DND-41 (cell line): ENCODE measurements around the gene MCM6.
A peak's percentile ranks its signal among the peaks of the same experiment; 100 is the strongest.
"Not testable (repeated sequence)": the region's sequence is repeated elsewhere in the genome, so short reads cannot be mapped to it uniquely, and the experiment has no call there.

Source experiments
- ATAC-seq: fragments of 200-7000 bp; cut with Tn5 transposase; 3 replicates; pipeline ENCODE4 v1.9.1; 2021; ENCODE audit warnings: low read depth; ENCODE audit not compliant: insufficient read depth
- DNase-seq: peaks from one replicate; pipeline ENCODE4 v3.0.0-alpha.2; 2020
- H2AFZ ChIP-seq: 2 replicates; pipeline ENCODE4 v1.6.0; 2012; ENCODE audit warnings: low read depth, low read length
- H3K27ac ChIP-seq: 2 replicates; pipeline ENCODE4 v1.5.1; 2012; ENCODE audit warnings: low read length, inconsistent platforms
- H3K27me3 ChIP-seq: fragments of 200-600 bp; sonication (generic); 2 replicates; pipeline ENCODE4 v1.6.0; 2012; ENCODE audit warnings: low read length, mild to moderate bottlenecking, inconsistent platforms; ENCODE audit not compliant: insufficient read depth, poor library complexity
- H3K36me3 ChIP-seq: 2 replicates; pipeline ENCODE4 v1.5.1; 2012; ENCODE audit warnings: low read length, inconsistent platforms; ENCODE audit not compliant: insufficient read depth
- H3K4me1 ChIP-seq: 2 replicates; pipeline ENCODE4 v1.5.1; 2012; ENCODE audit warnings: mild to moderate bottlenecking, low read length; ENCODE audit not compliant: insufficient read depth
- H3K4me2 ChIP-seq: 2 replicates; pipeline ENCODE4 v1.6.0; 2012; ENCODE audit warnings: mild to moderate bottlenecking, moderate library complexity, low read length, inconsistent platforms; ENCODE audit not compliant: insufficient read depth
- H3K4me3 ChIP-seq, 2 experiments: fragments of 200-600 bp in 1 of 2; shearing (Covaris generic) in 1 of 2; 2 replicates each; pipeline ENCODE4 v1.5.1; 2012 to 2016; ENCODE audit warnings: inconsistent platforms in 2 of 2, low read length in 2 of 2, mild to moderate bottlenecking in 2 of 2, low read depth in 1 of 2, moderate library complexity in 1 of 2
- H3K79me2 ChIP-seq: 2 replicates; pipeline ENCODE4 v1.6.0; 2012; ENCODE audit warnings: low read length, inconsistent platforms; ENCODE audit not compliant: insufficient read depth
- H3K9ac ChIP-seq: 2 replicates; pipeline ENCODE4 v1.6.0; 2012; ENCODE audit warnings: low read depth, mild to moderate bottlenecking, inconsistent platforms, low read length, moderate library complexity
- H3K9me3 ChIP-seq: 2 replicates; pipeline ENCODE4 v1.5.1; 2012; ENCODE audit warnings: low read length, moderate library complexity, mild to moderate bottlenecking, inconsistent platforms; ENCODE audit not compliant: insufficient read depth, severe bottlenecking
- H4K20me1 ChIP-seq: 2 replicates; pipeline ENCODE4 v1.6.0; 2012; ENCODE audit warnings: low read length; ENCODE audit not compliant: insufficient read depth
- EZH2 ChIP-seq: IDR thresholded peaks from 3 replicates; pipeline ENCODE4 v1.6.1; 2012; ENCODE audit warnings: borderline replicate concordance, low read depth, mild to moderate bottlenecking, moderate library complexity, low read length, inconsistent platforms; ENCODE audit not compliant: severe bottlenecking
- TF ChIP-seq, protein P1 (sequence below): IDR thresholded peaks from 2 replicates; pipeline ENCODE4 v1.5.1; 2012; ENCODE audit warnings: borderline replicate concordance, low read length, moderate library complexity, mild to moderate bottlenecking; ENCODE audit not compliant: poor library complexity, severe bottlenecking; ENCODE audit errors: extremely low read depth

Gene MCM6

DNA sequence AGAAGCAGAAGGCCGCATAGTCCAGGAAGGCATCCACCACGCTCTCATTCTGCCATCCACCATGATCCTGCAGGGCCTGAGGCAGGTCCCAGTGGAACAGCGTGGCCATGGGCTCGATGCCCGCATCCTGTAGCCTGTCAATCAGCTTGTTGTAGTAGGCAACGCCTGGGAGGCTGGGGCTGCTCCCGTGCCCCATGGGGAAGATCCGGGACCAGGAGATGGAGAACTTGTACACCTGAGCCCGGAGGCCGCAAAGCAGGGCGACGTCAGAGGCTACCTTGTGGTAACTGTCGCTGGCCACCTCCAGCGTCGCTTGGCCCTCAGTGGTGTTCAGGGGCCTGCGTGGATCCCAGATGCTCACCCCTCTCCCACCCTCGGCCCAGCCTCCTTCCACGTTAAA is 58.8 kb downstream of the MCM6 start:
- H3K79me2 ChIP-seq, result peaks cover 21% of the 10 kb centered on the region
- peaks cover 36% of the 10 kb centered on the region for H3K4me1 ChIP-seq
- TF ChIP-seq, protein P1, sequence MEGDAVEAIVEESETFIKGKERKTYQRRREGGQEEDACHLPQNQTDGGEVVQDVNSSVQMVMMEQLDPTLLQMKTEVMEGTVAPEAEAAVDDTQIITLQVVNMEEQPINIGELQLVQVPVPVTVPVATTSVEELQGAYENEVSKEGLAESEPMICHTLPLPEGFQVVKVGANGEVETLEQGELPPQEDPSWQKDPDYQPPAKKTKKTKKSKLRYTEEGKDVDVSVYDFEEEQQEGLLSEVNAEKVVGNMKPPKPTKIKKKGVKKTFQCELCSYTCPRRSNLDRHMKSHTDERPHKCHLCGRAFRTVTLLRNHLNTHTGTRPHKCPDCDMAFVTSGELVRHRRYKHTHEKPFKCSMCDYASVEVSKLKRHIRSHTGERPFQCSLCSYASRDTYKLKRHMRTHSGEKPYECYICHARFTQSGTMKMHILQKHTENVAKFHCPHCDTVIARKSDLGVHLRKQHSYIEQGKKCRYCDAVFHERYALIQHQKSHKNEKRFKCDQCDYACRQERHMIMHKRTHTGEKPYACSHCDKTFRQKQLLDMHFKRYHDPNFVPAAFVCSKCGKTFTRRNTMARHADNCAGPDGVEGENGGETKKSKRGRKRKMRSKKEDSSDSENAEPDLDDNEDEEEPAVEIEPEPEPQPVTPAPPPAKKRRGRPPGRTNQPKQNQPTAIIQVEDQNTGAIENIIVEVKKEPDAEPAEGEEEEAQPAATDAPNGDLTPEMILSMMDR, result no peak
- no peak for TF ChIP-seq EZH2
- H3K27me3 ChIP-seq, result no peaks in the 10 kb centered on the region
- ATAC-seq (no peak), DNase-seq (no peak)
- peaks cover 14% of the 10 kb centered on the region for H3K36me3 ChIP-seq
- H3K4me2 ChIP-seq, result no peak overlapping the region
- no peak overlapping the region for H2AFZ ChIP-seq
- no peak overlapping the region for H3K4me3 ChIP-seq
- peaks cover 5% of the 10 kb centered on the region for H3K9me3 ChIP-seq
- H3K27ac ChIP-seq, result peak overlapping the region; percentile 18; the same call in 1 of the 2 replicates
- no peak overlapping the region for H3K9ac ChIP-seq
- H4K20me1 ChIP-seq, result no peaks in the 10 kb centered on the region

DNA sequence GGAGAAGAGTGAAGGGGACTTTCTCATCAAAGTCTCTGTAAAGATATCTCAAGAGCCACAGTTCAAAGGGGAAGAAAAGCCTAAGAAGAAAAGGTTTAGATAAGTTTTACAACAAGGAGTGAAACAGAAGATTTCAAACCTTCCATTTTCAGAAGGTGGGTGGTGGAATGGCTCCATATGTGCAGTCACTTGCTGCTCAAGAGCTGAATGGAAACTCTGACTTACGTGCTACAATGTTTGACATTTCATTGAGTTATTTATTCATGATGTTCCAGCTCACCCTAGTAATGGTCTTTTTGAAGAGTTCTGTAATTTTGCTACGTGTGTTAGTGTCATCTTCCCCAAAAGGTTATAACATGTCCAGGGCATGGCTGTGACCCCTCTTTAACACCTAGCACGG is 61.0 kb downstream of the MCM6 start:
- Histone ChIP-seq H4K20me1 (no peaks in the 10 kb centered on the region), H3K4me3 (no peak overlapping the region), H3K9ac (no peak overlapping the region), H3K4me1 (peaks cover 15% of the 10 kb centered on the region), H3K27me3 (no peaks in the 10 kb centered on the region), H3K27ac (no peak overlapping the region), H3K79me2 (peaks cover under 1% of the 10 kb centered on the region), H3K9me3 (no peaks in the 10 kb centered on the region), H3K4me2 (no peak overlapping the region), H3K36me3 (no peaks in the 10 kb centered on the region), H2AFZ (no peak overlapping the region)
- TF ChIP-seq EZH2, result no peak
- TF ChIP-seq, protein P1, result no peak
- DNase-seq (no peak), ATAC-seq (no peak)

DNA sequence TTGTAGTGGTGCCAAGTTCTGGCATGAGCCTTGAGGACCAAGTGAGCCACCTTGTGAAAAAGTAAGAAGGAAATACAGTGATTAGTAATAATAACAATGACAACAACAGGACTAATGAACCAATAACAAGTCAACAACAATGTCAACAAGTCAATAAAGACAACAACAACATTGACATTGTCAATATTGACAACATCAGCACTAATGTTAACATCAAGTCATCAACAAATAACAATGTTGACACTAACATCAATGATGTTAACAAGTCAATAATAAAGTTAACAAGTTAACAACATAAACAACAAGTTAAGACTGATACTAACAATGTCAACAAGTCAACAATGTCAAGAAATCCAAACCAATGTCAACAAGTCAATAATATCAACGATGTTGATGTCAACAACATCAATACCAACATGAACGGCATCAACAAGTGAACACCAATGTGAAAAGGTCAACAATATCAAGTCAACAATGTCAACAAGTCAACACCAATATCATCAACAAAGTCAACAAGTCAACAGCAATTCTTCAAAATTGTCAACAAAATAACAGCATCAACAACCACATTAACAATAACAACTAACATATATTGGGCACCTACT is 63.2 kb downstream of the MCM6 start:
- H3K4me3 ChIP-seq, result no peak overlapping the region
- H3K4me2 ChIP-seq, result no peak overlapping the region
- ATAC-seq (no peak), DNase-seq (no peak)
- no peaks in the 10 kb centered on the region for H4K20me1 ChIP-seq
- no peaks in the 10 kb centered on the region for H3K9me3 ChIP-seq
- no peak overlapping the region for H3K9ac ChIP-seq
- no peak for TF ChIP-seq EZH2
- TF ChIP-seq, protein P1, result no peak
- H3K4me1 ChIP-seq, result no peaks in the 10 kb centered on the region
- H2AFZ ChIP-seq, result no peak overlapping the region
- H3K79me2 ChIP-seq, result no peaks in the 10 kb centered on the region
- H3K36me3 ChIP-seq, result no peaks in the 10 kb centered on the region
- no peak overlapping the region for H3K27ac ChIP-seq
- H3K27me3 ChIP-seq, result no peaks in the 10 kb centered on the region

DNA sequence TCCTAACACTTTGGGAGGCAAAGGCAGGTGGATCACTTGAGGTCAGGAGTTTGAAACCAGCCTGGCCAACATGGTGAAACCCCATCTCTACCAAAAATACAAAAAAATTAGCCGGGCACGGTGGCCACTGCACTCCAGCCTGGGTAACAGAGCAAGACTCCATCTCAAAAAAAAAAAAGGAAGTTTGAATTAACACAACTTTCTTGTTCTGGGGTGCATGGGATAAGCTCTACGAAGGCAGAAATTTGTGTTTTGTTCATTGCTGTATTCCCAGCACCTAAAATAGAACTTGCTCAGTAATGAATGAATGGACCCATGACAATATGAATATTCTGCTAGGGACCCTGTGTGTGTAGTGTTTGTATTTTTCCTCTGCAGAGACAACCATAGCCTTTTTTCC is 68.4 kb downstream of the MCM6 start:
- not testable (repeated sequence) for H3K4me3 ChIP-seq, H3K9me3 ChIP-seq, H3K9ac ChIP-seq, H4K20me1 ChIP-seq, H3K27me3 ChIP-seq, DNase-seq, H3K4me1 ChIP-seq, H3K79me2 ChIP-seq, H3K36me3 ChIP-seq, ATAC-seq, H3K4me2 ChIP-seq, H3K27ac ChIP-seq, H2AFZ ChIP-seq
